Loucy (cell line): Measurements from ENCODE around the gene LHFPL3.

Experiments used
- H2AFZ ChIP-seq: fragments of 200-600 bp; sonication (generic); 2 replicates; pipeline ENCODE4 v1.6.0; 2016; ENCODE audit warnings: antibody characterized with exemption, mild to moderate bottlenecking, low read length, moderate library complexity
- H3F3A ChIP-seq: fragments of 200-600 bp; 2 replicates; pipeline ENCODE4 v1.6.0; 2016; ENCODE audit warnings: antibody characterized with exemption, low read depth, mild to moderate bottlenecking
- H3K27me3 ChIP-seq: fragments of 200-600 bp; sonication (generic); 2 replicates; pipeline ENCODE4 v1.6.1; 2014; ENCODE audit warnings: low read length, mild to moderate bottlenecking; ENCODE audit not compliant: insufficient read depth, poor library complexity, severe bottlenecking
- H3K36me3 ChIP-seq: fragments of 200-600 bp; sonication (generic); 2 replicates; pipeline ENCODE4 v1.6.1; 2016; ENCODE audit warnings: low read length; ENCODE audit not compliant: insufficient read depth
- H3K4me1 ChIP-seq: fragments of 200-600 bp; sonication (generic); 2 replicates; pipeline ENCODE4 v1.5.1; 2014; ENCODE audit warnings: low read length, mild to moderate bottlenecking; ENCODE audit not compliant: insufficient read depth, poor library complexity, severe bottlenecking
- H3K4me2 ChIP-seq: fragments of 200-600 bp; sonication (generic); 2 replicates; pipeline ENCODE4 v1.6.0; 2014; ENCODE audit warnings: antibody characterized with exemption, low read length, low read depth, mild to moderate bottlenecking; ENCODE audit not compliant: poor library complexity, severe bottlenecking
- H3K4me3 ChIP-seq: fragments of 200-600 bp; sonication (generic); 2 replicates; pipeline ENCODE4 v1.5.1; 2014; ENCODE audit warnings: low read length, mild to moderate bottlenecking, mixed read lengths; ENCODE audit not compliant: poor library complexity, severe bottlenecking
- H3K79me2 ChIP-seq: fragments of 200-600 bp; sonication (generic); 2 replicates; pipeline ENCODE4 v1.6.1; 2014; ENCODE audit warnings: low read length; ENCODE audit not compliant: insufficient read depth
- H3K9ac ChIP-seq: fragments of 200-600 bp; sonication (generic); 2 replicates; pipeline ENCODE4 v1.6.0; 2014; ENCODE audit warnings: mild to moderate bottlenecking, low read depth, low read length, moderate library complexity; ENCODE audit not compliant: poor library complexity, severe bottlenecking
- H3K9me2 ChIP-seq: fragments of 200-600 bp; sonication (generic); replicated peaks from 2 replicates; pipeline ENCODE4 v1.6.1; 2016; ENCODE audit warnings: low read depth, low read length, mixed read lengths
- H3K9me3 ChIP-seq: fragments of 200-600 bp; sonication (generic); 2 replicates; pipeline ENCODE4 v1.6.1; 2014; ENCODE audit warnings: mild to moderate bottlenecking, antibody characterized with exemption, low read length, low read depth; ENCODE audit not compliant: insufficient read depth
- H4K20me1 ChIP-seq: fragments of 200-600 bp; sonication (generic); 2 replicates; pipeline ENCODE4 v1.6.0; 2014; ENCODE audit warnings: antibody characterized with exemption, low read length, mild to moderate bottlenecking; ENCODE audit not compliant: insufficient read depth, poor library complexity, severe bottlenecking
- EZH2phosphoT487 ChIP-seq: fragments of 200-600 bp; IDR thresholded peaks from 2 replicates; pipeline ENCODE4 v1.6.1; 2018; ENCODE audit warnings: antibody characterized with exemption, mild to moderate bottlenecking, moderate library complexity, borderline replicate concordance
- TF ChIP-seq, protein P1 (sequence below): fragments of 200-600 bp; sonication (generic); conservative IDR thresholded peaks from 2 replicates; pipeline ENCODE4 v1.5.1; 2014; ENCODE audit warnings: mild to moderate bottlenecking, antibody characterized with exemption, low read length

The LHFPL3 gene

DNA sequence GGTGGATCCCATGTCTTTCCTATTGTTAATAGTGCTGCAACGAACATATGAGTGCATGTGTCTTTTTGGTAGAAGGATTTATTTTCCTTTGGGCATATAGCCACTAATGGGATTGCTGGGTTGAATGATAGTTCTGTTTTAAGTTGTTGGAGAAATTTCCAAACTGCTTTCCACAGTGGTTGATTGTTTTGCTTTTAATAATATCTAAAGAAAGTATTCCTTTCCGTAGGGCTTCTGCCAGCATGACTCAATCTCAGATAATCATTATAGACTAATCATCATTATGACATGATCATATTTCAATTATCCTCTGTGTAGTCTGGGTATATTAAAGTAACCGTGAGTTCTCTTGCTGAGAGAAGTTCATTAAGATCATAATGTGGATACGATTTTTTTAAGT lies 575.4 kb downstream of the LHFPL3 start:
- no peak overlapping the region for H3K4me2 ChIP-seq
- H3K9me2 ChIP-seq: no peaks in the 10 kb centered on the region
- no peaks in the 10 kb centered on the region for H3F3A ChIP-seq
- H3K36me3 ChIP-seq: no peaks in the 10 kb centered on the region
- no peak overlapping the region for H2AFZ ChIP-seq
- no peak overlapping the region for H3K4me3 ChIP-seq
- no peaks in the 10 kb centered on the region for H3K79me2 ChIP-seq
- no peaks in the 10 kb centered on the region for H3K27me3 ChIP-seq
- no peaks in the 10 kb centered on the region for H3K9me3 ChIP-seq
- H3K9ac ChIP-seq: no peak overlapping the region
- H3K4me1 ChIP-seq: no peaks in the 10 kb centered on the region
- H4K20me1 ChIP-seq: no peaks in the 10 kb centered on the region
- no peak for TF ChIP-seq EZH2phosphoT487
- TF ChIP-seq, protein P1, sequence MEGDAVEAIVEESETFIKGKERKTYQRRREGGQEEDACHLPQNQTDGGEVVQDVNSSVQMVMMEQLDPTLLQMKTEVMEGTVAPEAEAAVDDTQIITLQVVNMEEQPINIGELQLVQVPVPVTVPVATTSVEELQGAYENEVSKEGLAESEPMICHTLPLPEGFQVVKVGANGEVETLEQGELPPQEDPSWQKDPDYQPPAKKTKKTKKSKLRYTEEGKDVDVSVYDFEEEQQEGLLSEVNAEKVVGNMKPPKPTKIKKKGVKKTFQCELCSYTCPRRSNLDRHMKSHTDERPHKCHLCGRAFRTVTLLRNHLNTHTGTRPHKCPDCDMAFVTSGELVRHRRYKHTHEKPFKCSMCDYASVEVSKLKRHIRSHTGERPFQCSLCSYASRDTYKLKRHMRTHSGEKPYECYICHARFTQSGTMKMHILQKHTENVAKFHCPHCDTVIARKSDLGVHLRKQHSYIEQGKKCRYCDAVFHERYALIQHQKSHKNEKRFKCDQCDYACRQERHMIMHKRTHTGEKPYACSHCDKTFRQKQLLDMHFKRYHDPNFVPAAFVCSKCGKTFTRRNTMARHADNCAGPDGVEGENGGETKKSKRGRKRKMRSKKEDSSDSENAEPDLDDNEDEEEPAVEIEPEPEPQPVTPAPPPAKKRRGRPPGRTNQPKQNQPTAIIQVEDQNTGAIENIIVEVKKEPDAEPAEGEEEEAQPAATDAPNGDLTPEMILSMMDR: no peak

DNA sequence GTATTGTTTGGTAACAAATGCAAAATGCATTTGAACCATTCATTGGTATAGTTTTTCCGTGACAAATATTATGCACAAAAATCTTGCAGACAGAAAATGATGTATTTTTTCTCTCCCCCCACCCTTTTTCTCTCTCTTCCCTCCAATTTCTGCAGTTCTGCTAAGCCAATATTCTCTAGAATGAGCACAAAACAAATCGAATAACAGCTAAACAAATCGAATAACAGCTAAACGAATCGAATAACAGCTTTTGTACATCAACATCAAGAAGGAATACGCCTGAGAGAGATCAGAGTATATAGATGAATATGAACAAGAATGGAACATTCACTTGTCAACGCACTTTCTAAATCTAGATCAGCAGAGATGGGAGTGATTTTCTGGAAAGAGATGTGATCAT lies 577.6 kb downstream of the LHFPL3 start:
- H3K4me3 ChIP-seq: no peak overlapping the region
- H3K79me2 ChIP-seq: no peaks in the 10 kb centered on the region
- H3F3A ChIP-seq: no peaks in the 10 kb centered on the region
- no peaks in the 10 kb centered on the region for H3K9me3 ChIP-seq
- H3K4me1 ChIP-seq: no peaks in the 10 kb centered on the region
- no peak overlapping the region for H3K9ac ChIP-seq
- H3K27me3 ChIP-seq: no peaks in the 10 kb centered on the region
- H3K9me2 ChIP-seq: no peaks in the 10 kb centered on the region
- TF ChIP-seq, protein P1: no peak
- no peak for TF ChIP-seq EZH2phosphoT487
- no peak overlapping the region for H3K4me2 ChIP-seq
- no peak overlapping the region for H2AFZ ChIP-seq
- no peaks in the 10 kb centered on the region for H3K36me3 ChIP-seq
- no peaks in the 10 kb centered on the region for H4K20me1 ChIP-seq

DNA sequence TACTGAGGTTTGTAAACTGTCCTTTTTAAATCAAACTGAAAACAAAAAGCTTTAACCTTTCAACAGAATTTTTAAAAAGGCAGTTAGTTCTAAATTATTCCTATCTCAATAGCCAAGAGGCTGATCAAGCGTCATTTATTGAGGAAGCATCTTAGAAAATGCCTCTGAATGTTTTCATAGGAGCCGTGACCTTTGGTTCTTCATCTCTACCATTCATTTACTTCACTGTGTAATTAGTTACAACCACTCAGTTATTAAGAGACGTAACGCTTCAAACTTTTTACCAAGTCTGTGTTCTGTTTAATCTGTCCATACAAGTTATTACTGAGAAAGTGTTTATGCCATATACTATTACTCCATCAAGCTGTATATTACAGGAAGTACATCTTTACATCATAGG lies 578.2 kb downstream of the LHFPL3 start:
- Histone ChIP-seq H3K4me1 (no peaks in the 10 kb centered on the region), H3K9me2 (no peaks in the 10 kb centered on the region), H3F3A (no peaks in the 10 kb centered on the region), H3K4me3 (no peak overlapping the region), H2AFZ (no peak overlapping the region), H3K9me3 (no peaks in the 10 kb centered on the region), H3K36me3 (no peaks in the 10 kb centered on the region), H3K9ac (no peak overlapping the region), H3K4me2 (no peak overlapping the region), H3K79me2 (no peaks in the 10 kb centered on the region), H3K27me3 (no peaks in the 10 kb centered on the region), H4K20me1 (no peaks in the 10 kb centered on the region)
- TF ChIP-seq, protein P1: no peak
- no peak for TF ChIP-seq EZH2phosphoT487
